Panc1 (cell line): ENCODE data around the gene TMEM132E.

Experiments used
- POLR2AphosphoS5 ChIP-seq: IDR thresholded peaks from 2 replicates; pipeline ENCODE4 v1.6.1; 2012; ENCODE audit warnings: mild to moderate bottlenecking, low read depth, low read length, moderate library complexity
- TCF7L2 ChIP-seq: IDR thresholded peaks from 2 replicates; pipeline ENCODE4 v1.6.1; 2011; ENCODE audit warnings: mild to moderate bottlenecking, low read depth, low read length, inconsistent platforms
- TF ChIP-seq, protein P1 (sequence below): fragments of 450-650 bp; IDR thresholded peaks from 2 replicates; pipeline ENCODE4 v1.5.1; 2017; ENCODE audit warnings: mild to moderate bottlenecking
- TF ChIP-seq, protein P2 (sequence below), 2 experiments: IDR thresholded peaks; 2 replicates each; pipeline ENCODE4 v1.6.1; 2011 to 2012; ENCODE audit warnings: low read depth in 2 of 2, control low read depth in 1 of 2, low read length in 1 of 2, mild to moderate bottlenecking in 1 of 2, moderate library complexity in 1 of 2; ENCODE audit not compliant: insufficient read depth in 1 of 2

DNA sequence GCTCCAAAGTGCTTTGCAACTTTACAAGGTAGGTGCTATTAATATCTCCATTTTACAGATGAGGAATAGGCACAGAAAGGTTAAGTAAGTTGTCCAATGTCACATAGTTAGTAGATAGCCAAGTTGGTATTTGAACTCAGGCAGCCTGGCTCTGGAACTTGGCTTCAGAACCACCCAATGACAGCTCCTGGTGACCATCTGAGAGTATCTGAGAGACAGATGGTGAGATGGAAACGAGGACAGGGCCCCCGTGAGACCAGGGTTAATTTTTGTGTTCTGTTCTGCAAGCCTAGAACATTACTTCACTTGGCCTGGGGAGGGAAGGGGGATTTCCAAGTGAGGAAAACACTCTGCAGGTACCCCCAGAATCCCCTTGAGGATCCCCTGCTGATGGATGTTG, 9.8 kb upstream of the TMEM132E start:
- TF ChIP-seq POLR2AphosphoS5: no peak
- TF ChIP-seq, protein P1, sequence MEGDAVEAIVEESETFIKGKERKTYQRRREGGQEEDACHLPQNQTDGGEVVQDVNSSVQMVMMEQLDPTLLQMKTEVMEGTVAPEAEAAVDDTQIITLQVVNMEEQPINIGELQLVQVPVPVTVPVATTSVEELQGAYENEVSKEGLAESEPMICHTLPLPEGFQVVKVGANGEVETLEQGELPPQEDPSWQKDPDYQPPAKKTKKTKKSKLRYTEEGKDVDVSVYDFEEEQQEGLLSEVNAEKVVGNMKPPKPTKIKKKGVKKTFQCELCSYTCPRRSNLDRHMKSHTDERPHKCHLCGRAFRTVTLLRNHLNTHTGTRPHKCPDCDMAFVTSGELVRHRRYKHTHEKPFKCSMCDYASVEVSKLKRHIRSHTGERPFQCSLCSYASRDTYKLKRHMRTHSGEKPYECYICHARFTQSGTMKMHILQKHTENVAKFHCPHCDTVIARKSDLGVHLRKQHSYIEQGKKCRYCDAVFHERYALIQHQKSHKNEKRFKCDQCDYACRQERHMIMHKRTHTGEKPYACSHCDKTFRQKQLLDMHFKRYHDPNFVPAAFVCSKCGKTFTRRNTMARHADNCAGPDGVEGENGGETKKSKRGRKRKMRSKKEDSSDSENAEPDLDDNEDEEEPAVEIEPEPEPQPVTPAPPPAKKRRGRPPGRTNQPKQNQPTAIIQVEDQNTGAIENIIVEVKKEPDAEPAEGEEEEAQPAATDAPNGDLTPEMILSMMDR: no peak
- TF ChIP-seq, protein P2, sequence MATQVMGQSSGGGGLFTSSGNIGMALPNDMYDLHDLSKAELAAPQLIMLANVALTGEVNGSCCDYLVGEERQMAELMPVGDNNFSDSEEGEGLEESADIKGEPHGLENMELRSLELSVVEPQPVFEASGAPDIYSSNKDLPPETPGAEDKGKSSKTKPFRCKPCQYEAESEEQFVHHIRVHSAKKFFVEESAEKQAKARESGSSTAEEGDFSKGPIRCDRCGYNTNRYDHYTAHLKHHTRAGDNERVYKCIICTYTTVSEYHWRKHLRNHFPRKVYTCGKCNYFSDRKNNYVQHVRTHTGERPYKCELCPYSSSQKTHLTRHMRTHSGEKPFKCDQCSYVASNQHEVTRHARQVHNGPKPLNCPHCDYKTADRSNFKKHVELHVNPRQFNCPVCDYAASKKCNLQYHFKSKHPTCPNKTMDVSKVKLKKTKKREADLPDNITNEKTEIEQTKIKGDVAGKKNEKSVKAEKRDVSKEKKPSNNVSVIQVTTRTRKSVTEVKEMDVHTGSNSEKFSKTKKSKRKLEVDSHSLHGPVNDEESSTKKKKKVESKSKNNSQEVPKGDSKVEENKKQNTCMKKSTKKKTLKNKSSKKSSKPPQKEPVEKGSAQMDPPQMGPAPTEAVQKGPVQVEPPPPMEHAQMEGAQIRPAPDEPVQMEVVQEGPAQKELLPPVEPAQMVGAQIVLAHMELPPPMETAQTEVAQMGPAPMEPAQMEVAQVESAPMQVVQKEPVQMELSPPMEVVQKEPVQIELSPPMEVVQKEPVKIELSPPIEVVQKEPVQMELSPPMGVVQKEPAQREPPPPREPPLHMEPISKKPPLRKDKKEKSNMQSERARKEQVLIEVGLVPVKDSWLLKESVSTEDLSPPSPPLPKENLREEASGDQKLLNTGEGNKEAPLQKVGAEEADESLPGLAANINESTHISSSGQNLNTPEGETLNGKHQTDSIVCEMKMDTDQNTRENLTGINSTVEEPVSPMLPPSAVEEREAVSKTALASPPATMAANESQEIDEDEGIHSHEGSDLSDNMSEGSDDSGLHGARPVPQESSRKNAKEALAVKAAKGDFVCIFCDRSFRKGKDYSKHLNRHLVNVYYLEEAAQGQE (IDR thresholded peaks at IDR 0.05; ENCODE audit: insufficient read depth in 1 of 2, low read depth in 2 of 2, low read length in 1 of 2): no peak
- TF ChIP-seq TCF7L2: no peak
